K562 (cell line): ENCODE data around the gene POU3F1. TPM values are rescaled to one million over a fixed set of nuclear protein-coding genes. Genes with fewer than 3 reads are reported as not detected.

Source experiments
- CC2D1A ChIP-seq: fragments of 450-650 bp; IDR thresholded peaks from 2 replicates; pipeline ENCODE4 v1.6.1; 2017; ENCODE audit warnings: mild to moderate bottlenecking
- GATAD2B ChIP-seq: fragments of 450-650 bp; IDR thresholded peaks from 2 replicates; pipeline ENCODE4 v1.6.1; 2017; ENCODE audit warnings: mild to moderate bottlenecking, borderline replicate concordance
- GTF2A2 ChIP-seq: IDR thresholded peaks from 2 replicates; pipeline ENCODE4 v1.6.1; 2016; ENCODE audit warnings: mild to moderate bottlenecking, missing genetic modification characterization, missing compliant biosample characterization
- NFE2L1 ChIP-seq: fragments of 450-650 bp; IDR thresholded peaks from 2 replicates; pipeline ENCODE4 v1.6.1; 2016; ENCODE audit warnings: missing genetic modification characterization, low read depth, mild to moderate bottlenecking, missing compliant biosample characterization, moderate library complexity, borderline replicate concordance
- NFYB ChIP-seq: IDR thresholded peaks from 2 replicates; pipeline ENCODE4 v1.6.1; 2011; ENCODE audit warnings: mild to moderate bottlenecking, moderate library complexity; ENCODE audit not compliant: insufficient read length; ENCODE audit errors: extremely low read depth
- RNF2 ChIP-seq: sonication (generic); IDR thresholded peaks from 2 replicates; pipeline ENCODE4 v1.6.1; 2016
- ZNF586 ChIP-seq: fragments of 450-650 bp; formaldehyde crosslinking; conservative IDR thresholded peaks from 2 replicates; pipeline ENCODE4 v1.4.0; 2020; ENCODE audit warnings: mild to moderate bottlenecking, moderate library complexity
- polyA plus RNA-seq, 8 experiments: library from polyadenylated mRNA; depleted of rRNA in 4 of 8; stranded (reverse) in 5 of 8; unstranded in 3 of 8; fragments of >200 nt; fragmentation: Nextera tagmentation in 2 of 8; fragmentation: Illumina TruSeq in 1 of 8; extraction: Ambion mirVana in 2 of 8; extraction: Trizol in 1 of 8; gene quantifications; 2 replicates each; pipeline versions ENCODE4 v1.2.1 to v1.2.3, GENCODE V29; 2011 to 2014; ENCODE audit warnings: inconsistent platforms in 1 of 8, missing spikeins in 1 of 8
- total RNA-seq, 7 experiments: library from RNA; depleted of rRNA in 6 of 7; stranded (reverse); fragments of >200 nt in 6 of 7; fragmentation: Illumina TruSeq in 2 of 7; extraction: Trizol in 2 of 7; gene quantifications; 2 replicates each; pipeline versions ENCODE4 v1.2.1 to v1.2.3, GENCODE V29; 2011 to 2021; ENCODE audit warnings: low replicate concordance in 1 of 7
- TF ChIP-seq, protein P1 (sequence below), 2 experiments: fragments of 450-650 bp in 1 of 2; sonication (generic) in 1 of 2; formaldehyde crosslinking in 1 of 2; IDR thresholded peaks; 2 replicates each; pipeline versions ENCODE4 v1.7.1 to v1.9.0; 2016 to 2022; ENCODE audit warnings: inconsistent platforms in 1 of 2, mild to moderate bottlenecking in 1 of 2, missing genetic modification reagents in 1 of 2
- TF ChIP-seq, protein P2 (sequence below), 3 experiments: fragments of 200-800 bp in 1 of 3; fragments of 250-450 bp in 1 of 3; fragments of 450-650 bp in 1 of 3; sonication (Bioruptor Pico) in 1 of 3; sonication (Bioruptor generic) in 1 of 3; formaldehyde crosslinking in 1 of 3; IDR thresholded peaks; 2 replicates each; pipeline versions ENCODE4 v1.6.1 to v1.8.0; 2016 to 2022; ENCODE audit warnings: mild to moderate bottlenecking in 2 of 3, missing genetic modification characterization in 2 of 3, missing compliant biosample characterization in 1 of 3, moderate library complexity in 1 of 3
- TF ChIP-seq, protein P3 (sequence below): sonication (generic); formaldehyde crosslinking; IDR thresholded peaks from 2 replicates; pipeline ENCODE4 v1.9.0; 2022; ENCODE audit warnings: mild to moderate bottlenecking, missing genetic modification reagents
- TF ChIP-seq, protein P4 (sequence below): sonication (generic); formaldehyde crosslinking; IDR thresholded peaks from 2 replicates; pipeline ENCODE4 v1.8.0; 2022; ENCODE audit warnings: mild to moderate bottlenecking, missing genetic modification reagents
- TF ChIP-seq, protein P5 (sequence below): sonication (generic); formaldehyde crosslinking; IDR thresholded peaks from 2 replicates; pipeline ENCODE4 v1.8.0; 2022; ENCODE audit warnings: missing genetic modification reagents, mild to moderate bottlenecking, moderate library complexity, borderline replicate concordance

Gene POU3F1
- total and polyA plus RNA-seq, 9 of the 15 experiments (the other 6 are each of a cell fraction or from before 2014, with no cell fraction given): 0.09 TPM; not detected in 8

DNA sequence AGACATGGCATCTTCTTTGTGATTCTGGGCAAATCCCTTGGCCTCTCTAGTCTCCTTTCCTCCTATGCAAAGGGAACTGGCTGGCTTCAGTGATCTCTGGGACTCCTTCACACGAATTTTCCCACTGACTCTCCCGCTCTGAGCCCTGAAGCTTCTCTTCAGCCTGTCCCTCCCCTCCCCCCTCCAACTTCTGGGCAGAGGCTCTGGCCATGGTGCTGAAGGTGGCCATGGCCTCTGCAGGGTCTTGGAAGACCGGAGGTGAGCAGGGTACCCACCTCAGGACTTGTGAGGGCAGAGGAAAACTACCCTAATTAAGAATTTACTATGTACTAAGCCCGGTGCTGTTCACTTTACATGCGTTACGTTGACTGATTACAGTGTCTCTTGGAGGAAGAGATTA lies 29.4 kb upstream of the POU3F1 start (continued):
- TF ChIP-seq, protein P1, sequence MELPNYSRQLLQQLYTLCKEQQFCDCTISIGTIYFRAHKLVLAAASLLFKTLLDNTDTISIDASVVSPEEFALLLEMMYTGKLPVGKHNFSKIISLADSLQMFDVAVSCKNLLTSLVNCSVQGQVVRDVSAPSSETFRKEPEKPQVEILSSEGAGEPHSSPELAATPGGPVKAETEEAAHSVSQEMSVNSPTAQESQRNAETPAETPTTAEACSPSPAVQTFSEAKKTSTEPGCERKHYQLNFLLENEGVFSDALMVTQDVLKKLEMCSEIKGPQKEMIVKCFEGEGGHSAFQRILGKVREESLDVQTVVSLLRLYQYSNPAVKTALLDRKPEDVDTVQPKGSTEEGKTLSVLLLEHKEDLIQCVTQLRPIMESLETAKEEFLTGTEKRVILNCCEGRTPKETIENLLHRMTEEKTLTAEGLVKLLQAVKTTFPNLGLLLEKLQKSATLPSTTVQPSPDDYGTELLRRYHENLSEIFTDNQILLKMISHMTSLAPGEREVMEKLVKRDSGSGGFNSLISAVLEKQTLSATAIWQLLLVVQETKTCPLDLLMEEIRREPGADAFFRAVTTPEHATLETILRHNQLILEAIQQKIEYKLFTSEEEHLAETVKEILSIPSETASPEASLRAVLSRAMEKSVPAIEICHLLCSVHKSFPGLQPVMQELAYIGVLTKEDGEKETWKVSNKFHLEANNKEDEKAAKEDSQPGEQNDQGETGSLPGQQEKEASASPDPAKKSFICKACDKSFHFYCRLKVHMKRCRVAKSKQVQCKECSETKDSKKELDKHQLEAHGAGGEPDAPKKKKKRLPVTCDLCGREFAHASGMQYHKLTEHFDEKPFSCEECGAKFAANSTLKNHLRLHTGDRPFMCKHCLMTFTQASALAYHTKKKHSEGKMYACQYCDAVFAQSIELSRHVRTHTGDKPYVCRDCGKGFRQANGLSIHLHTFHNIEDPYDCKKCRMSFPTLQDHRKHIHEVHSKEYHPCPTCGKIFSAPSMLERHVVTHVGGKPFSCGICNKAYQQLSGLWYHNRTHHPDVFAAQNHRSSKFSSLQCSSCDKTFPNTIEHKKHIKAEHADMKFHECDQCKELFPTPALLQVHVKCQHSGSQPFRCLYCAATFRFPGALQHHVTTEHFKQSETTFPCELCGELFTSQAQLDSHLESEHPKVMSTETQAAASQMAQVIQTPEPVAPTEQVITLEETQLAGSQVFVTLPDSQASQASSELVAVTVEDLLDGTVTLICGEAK (IDR thresholded peaks at IDR 0.05): peak; percentile 40; the same call in 1 of the 2 replicates
- TF ChIP-seq, protein P1 (CRISPR knock-in tag; IDR thresholded peaks at IDR 0.05): no peak
- no peak for TF ChIP-seq ZNF586 (CRISPR knock-in tag)
- TF ChIP-seq, protein P2, sequence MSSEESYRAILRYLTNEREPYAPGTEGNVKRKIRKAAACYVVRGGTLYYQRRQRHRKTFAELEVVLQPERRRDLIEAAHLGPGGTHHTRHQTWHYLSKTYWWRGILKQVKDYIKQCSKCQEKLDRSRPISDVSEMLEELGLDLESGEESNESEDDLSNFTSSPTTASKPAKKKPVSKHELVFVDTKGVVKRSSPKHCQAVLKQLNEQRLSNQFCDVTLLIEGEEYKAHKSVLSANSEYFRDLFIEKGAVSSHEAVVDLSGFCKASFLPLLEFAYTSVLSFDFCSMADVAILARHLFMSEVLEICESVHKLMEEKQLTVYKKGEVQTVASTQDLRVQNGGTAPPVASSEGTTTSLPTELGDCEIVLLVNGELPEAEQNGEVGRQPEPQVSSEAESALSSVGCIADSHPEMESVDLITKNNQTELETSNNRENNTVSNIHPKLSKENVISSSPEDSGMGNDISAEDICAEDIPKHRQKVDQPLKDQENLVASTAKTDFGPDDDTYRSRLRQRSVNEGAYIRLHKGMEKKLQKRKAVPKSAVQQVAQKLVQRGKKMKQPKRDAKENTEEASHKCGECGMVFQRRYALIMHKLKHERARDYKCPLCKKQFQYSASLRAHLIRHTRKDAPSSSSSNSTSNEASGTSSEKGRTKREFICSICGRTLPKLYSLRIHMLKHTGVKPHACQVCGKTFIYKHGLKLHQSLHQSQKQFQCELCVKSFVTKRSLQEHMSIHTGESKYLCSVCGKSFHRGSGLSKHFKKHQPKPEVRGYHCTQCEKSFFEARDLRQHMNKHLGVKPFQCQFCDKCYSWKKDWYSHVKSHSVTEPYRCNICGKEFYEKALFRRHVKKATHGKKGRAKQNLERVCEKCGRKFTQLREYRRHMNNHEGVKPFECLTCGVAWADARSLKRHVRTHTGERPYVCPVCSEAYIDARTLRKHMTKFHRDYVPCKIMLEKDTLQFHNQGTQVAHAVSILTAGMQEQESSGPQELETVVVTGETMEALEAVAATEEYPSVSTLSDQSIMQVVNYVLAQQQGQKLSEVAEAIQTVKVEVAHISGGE (CRISPR knock-in tag; IDR thresholded peaks at IDR 0.05): peak in 1 of 3 experiments; percentile 46; a peak in 1 of 6 replicates
- TF ChIP-seq, protein P3, sequence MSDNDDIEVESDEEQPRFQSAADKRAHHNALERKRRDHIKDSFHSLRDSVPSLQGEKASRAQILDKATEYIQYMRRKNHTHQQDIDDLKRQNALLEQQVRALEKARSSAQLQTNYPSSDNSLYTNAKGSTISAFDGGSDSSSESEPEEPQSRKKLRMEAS (CRISPR knock-in tag): no peak
- no peak for TF ChIP-seq NFYB
- TF ChIP-seq, protein P4, sequence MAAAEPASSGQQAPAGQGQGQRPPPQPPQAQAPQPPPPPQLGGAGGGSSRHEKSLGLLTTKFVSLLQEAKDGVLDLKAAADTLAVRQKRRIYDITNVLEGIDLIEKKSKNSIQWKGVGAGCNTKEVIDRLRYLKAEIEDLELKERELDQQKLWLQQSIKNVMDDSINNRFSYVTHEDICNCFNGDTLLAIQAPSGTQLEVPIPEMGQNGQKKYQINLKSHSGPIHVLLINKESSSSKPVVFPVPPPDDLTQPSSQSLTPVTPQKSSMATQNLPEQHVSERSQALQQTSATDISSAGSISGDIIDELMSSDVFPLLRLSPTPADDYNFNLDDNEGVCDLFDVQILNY: no peak
- TF ChIP-seq, protein P5, sequence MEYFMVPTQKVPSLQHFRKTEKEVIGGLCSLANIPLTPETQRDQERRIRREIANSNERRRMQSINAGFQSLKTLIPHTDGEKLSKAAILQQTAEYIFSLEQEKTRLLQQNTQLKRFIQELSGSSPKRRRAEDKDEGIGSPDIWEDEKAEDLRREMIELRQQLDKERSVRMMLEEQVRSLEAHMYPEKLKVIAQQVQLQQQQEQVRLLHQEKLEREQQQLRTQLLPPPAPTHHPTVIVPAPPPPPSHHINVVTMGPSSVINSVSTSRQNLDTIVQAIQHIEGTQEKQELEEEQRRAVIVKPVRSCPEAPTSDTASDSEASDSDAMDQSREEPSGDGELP (CRISPR knock-in tag): peak; percentile 44; the same call in 1 of the 2 replicates
- TF ChIP-seq NFE2L1 (tag): no peak
- TF ChIP-seq GTF2A2 (tag): no peak
- no peak for TF ChIP-seq RNF2
- no peak for TF ChIP-seq GATAD2B
- no peak for TF ChIP-seq CC2D1A
